Brain microvascular endothelial cell (primary cell): Measurements from ENCODE around the gene RALGPS1.
A peak's percentile ranks its signal among the peaks of the same experiment; 100 is the strongest.

ENCODE experiments used
- DNase-seq: peaks from one replicate; pipeline ENCODE4 v3.0.0-alpha.2; 2020
- H3K27ac ChIP-seq: fragments of 250-450 bp; sonication (Bioruptor Pico); 2 replicates; pipeline ENCODE4 v1.5.1; 2020; ENCODE audit warnings: mild to moderate bottlenecking, moderate library complexity
- H3K27me3 ChIP-seq: fragments of 250-450 bp; sonication (Bioruptor Pico); replicated peaks from 2 replicates; pipeline ENCODE4 v1.5.1; 2020; ENCODE audit warnings: mild to moderate bottlenecking
- H3K36me3 ChIP-seq: fragments of 250-450 bp; sonication (Bioruptor Pico); replicated peaks from 2 replicates; pipeline ENCODE4 v1.5.1; 2020; ENCODE audit warnings: mild to moderate bottlenecking
- H3K4me3 ChIP-seq: 2 replicates; pipeline ENCODE4 v1.5.1; 2011; ENCODE audit warnings: low read depth, mild to moderate bottlenecking, control low read depth, low read length, moderate library complexity
- in situ Hi-C: cut with HindIII; loops from 2 replicates; pipeline ENCODE4 v1.10.0; 2017; ENCODE audit warnings: low sequenced_read_pairs, low pct_ligation_motif_present
- TF ChIP-seq, protein P1 (sequence below): IDR thresholded peaks from 2 replicates; pipeline ENCODE4 v1.5.1; 2011; ENCODE audit warnings: low read depth, mild to moderate bottlenecking, moderate library complexity, low read length, control low read depth, inconsistent platforms; ENCODE audit errors: missing control alignments

The RALGPS1 gene

DNA sequence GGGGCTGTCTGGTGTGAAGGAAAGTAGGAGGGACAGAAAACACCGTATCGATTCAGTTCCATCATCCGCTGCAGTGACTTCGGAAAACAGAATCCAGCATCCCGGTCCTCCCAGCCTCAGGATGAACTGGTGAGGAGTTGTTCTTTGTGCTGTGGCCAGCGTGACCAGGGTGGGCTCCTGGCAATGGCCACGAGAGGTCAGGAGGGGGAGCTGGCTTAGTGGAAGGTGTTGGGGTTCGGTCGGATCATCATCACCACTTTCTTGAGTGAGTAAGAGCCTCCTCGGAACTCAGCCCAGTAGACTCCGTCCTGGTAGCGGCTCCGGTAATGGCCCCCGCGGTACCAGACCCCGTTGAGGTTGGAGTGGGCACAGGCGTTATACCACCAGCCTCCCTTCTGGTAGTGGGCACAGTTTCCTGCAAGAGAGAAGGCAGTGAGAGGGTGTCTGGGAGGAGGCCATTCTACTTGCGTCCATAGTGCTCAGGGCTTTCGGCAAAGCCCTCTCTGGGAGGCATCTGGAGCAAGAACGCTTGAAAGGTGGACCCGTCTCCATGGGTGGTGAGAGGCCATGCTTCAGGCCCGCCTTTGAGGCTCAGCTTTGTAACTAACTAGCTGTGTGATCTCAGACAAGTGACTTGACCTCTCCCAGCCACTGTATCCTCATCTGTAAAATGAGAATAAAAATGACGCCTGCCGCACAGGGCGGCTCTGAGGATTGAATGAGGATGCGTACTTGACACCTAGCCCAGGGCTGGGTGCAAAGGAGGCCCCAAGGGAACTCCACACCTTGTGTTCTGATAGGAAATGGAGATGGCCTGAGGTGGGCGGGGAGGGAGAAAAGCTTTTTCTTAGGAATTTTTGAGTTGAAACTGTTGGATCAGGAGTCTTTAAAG is 174.4 kb downstream of the RALGPS1 start:
- TF ChIP-seq, protein P1, sequence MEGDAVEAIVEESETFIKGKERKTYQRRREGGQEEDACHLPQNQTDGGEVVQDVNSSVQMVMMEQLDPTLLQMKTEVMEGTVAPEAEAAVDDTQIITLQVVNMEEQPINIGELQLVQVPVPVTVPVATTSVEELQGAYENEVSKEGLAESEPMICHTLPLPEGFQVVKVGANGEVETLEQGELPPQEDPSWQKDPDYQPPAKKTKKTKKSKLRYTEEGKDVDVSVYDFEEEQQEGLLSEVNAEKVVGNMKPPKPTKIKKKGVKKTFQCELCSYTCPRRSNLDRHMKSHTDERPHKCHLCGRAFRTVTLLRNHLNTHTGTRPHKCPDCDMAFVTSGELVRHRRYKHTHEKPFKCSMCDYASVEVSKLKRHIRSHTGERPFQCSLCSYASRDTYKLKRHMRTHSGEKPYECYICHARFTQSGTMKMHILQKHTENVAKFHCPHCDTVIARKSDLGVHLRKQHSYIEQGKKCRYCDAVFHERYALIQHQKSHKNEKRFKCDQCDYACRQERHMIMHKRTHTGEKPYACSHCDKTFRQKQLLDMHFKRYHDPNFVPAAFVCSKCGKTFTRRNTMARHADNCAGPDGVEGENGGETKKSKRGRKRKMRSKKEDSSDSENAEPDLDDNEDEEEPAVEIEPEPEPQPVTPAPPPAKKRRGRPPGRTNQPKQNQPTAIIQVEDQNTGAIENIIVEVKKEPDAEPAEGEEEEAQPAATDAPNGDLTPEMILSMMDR = no peak
- no peaks in the 10 kb centered on the region for H3K36me3 ChIP-seq
- no peak overlapping the region for H3K4me3 ChIP-seq
- DNase-seq = no peak
- H3K27me3 ChIP-seq = peaks cover 4% of the 10 kb centered on the region
- H3K27ac ChIP-seq = no peak overlapping the region
- in situ Hi-C loops = no loop called here

DNA sequence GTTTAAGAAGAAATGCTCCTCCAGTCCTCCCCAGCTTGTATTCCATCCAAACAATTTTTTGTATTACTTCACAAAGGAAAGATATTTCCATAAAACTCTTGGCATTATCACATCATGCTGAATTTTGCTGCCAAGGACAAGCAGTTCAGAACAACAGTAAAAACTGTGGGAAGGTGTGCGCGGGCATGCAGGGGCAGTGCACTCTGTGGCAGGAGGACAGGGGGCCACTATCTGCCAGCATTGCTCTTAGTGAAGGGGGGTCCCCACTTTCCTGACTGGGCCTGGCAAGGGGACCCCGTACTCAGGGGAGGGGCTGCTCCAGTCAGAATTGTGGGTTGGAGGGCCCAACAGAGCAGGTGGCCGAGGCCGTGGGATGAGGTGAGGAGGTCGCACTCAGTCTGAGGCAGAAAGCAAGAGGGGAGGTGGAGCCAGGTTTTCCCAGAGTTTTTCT is 175.1 kb downstream of the RALGPS1 start:
- H3K4me3 ChIP-seq = no peak overlapping the region
- in situ Hi-C loops = no loop called here
- no peaks in the 10 kb centered on the region for H3K36me3 ChIP-seq
- H3K27me3 ChIP-seq = peaks cover 1% of the 10 kb centered on the region
- TF ChIP-seq, protein P1 = no peak
- no peak overlapping the region for H3K27ac ChIP-seq
- no peak for DNase-seq

DNA sequence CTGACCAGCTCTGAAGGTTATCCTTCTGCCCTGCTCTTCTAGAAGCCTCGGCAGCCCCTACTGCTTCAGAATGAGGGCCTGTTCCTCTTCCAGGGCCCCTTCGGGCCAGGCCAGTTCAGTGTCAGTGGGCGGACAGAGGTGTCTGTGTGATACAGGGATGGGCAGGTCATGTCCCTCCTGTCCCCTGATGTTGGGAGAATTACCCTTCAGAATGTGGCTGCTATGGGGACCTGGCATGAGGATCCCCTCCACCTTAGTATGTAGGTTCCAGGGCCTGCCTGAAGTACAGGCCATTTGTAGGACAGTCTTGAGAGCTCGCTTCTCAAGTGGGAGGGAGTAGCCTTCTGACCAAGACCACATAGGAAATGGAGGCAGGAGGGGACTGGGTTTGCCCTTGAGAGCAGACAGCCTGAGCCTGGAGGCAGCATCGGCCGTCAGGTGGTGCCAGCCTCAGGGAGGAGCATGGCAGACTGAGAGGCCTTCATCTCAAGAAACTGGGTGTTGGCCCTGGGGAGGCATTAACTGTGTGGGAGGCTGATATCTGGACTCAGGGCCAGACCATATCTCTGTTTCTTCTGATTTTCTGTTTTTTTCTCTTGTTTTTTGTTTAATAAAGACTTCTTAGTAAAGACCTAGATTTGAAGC is 175.9 kb downstream of the RALGPS1 start:
- DNase-seq = no peak
- in situ Hi-C loops = no loop called here
- no peaks in the 10 kb centered on the region for H3K36me3 ChIP-seq
- H3K27me3 ChIP-seq = peaks cover 1% of the 10 kb centered on the region
- TF ChIP-seq, protein P1 = no peak
- no peak overlapping the region for H3K27ac ChIP-seq
- no peak overlapping the region for H3K4me3 ChIP-seq

DNA sequence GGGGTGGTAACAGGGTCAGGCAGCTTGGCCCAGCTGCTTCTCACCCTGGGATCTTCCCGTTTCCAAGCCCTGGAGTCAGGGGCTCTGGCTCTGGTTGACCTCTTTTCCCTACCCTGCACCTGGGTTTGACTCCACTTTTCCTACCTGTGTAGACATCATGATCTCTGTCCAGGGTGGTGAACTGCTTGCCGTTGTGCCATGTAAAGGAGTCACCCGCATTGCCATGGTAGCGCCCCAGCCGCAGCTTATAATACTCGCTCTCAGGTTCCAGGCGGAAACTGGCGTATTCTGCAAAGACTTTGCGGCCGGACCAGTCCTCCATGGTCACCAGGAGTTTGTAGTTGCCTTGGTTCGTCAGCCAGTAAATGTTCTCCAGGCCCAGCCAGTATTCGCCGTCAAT is 176.9 kb downstream of the RALGPS1 start:
- no peak for DNase-seq
- TF ChIP-seq, protein P1 = no peak
- no peak overlapping the region for H3K4me3 ChIP-seq
- in situ Hi-C loops = no loop called here
- H3K36me3 ChIP-seq = no peaks in the 10 kb centered on the region
- peaks cover 1% of the 10 kb centered on the region for H3K27me3 ChIP-seq
- no peak overlapping the region for H3K27ac ChIP-seq

GRCh38 chr9:127092041-127092608 is 177.5 kb downstream of the RALGPS1 start:
- Histone ChIP-seq H3K36me3 (no peaks in the 10 kb centered on the region), H3K27me3 (peaks cover 3% of the 10 kb centered on the region)

More at GRCh38 chr9:127092041-127092608, 177.5 kb downstream of the RALGPS1 start:
- peak; percentile 42 for DNase-seq
- H3K4me3 ChIP-seq = no peak overlapping the region
- no peak overlapping the region for H3K27ac ChIP-seq
- in situ Hi-C loops = no loop called here
- TF ChIP-seq, protein P1 = no peak
